GM12878 (cell line): ENCODE measurements around the gene GALNT15. TPM values are rescaled to one million over a fixed set of nuclear protein-coding genes. Genes with fewer than 3 reads are reported as not detected.

Experiments
- ATAC-seq: fragments of 200-7000 bp; cut with Tn5 transposase; 3 replicates; pipeline ENCODE4 v1.9.1; 2020; ENCODE audit warnings: mild to moderate bottlenecking, moderate library complexity
- BruUV-seq: library from RNA; stranded (reverse); fragments of 400-500 nt; replicated peaks from 2 replicates; lab custom pipeline; 2021; lab: Mats Ljungman, UMichigan
- CTCF ChIA-PET: fragments of 300-600 bp; sonication (Branson Sonifier 250); formaldehyde crosslinking; extraction: SDS; loops from one replicate; lab custom pipeline; 2021; ENCODE audit warnings: inconsistent platforms; lab: Yijun Ruan, JAX
- POLR2A ChIA-PET: fragments of 350-600 bp; formaldehyde crosslinking; extraction: SDS; loops from one replicate; lab custom pipeline; 2021; ENCODE audit warnings: inconsistent platforms; lab: Charles Lee
- RAD21 ChIA-PET: fragments of 300-600 bp; sonication (Branson Sonifier 250); formaldehyde crosslinking; loops from one replicate; lab custom pipeline; 2023; ENCODE audit warnings: antibody characterized with exemption; ENCODE audit not compliant: unreplicated experiment; lab: Charles Lee
- SMC1A ChIA-PET: fragments of 300-600 bp; sonication (Branson Sonifier 250); formaldehyde crosslinking; loops from one replicate; lab custom pipeline; 2023; ENCODE audit not compliant: unreplicated experiment, uncharacterized antibody; lab: Charles Lee
- DNase-seq: peaks from one replicate; pipeline ENCODE4 v3.0.0-alpha.2; 2011; ENCODE audit warnings: low read depth, low spot score
- FAIRE-seq: peaks from 3 replicates; lab custom pipeline; 2011; peaks lifted over from hg19 to GRCh38; lab: Jason Lieb, UNC
- H2AFZ ChIP-seq: 2 replicates; pipeline ENCODE4 v1.6.0; 2011; ENCODE audit warnings: low read depth, low read length, control low read depth; ENCODE audit not compliant: control insufficient read depth
- H3K27ac ChIP-seq: 2 replicates; pipeline ENCODE4 v1.5.1; 2011; ENCODE audit warnings: control low read depth; ENCODE audit not compliant: control insufficient read depth, insufficient read depth
- H3K27me3 ChIP-seq, 2 experiments: replicated peaks in 1 of 2; 2 replicates each; pipeline versions ENCODE4 v1.6.0 to v1.6.1; 2011; ENCODE audit warnings: low read length in 1 of 2; ENCODE audit not compliant: control insufficient read depth in 2 of 2, insufficient read depth in 2 of 2
- H3K36me3 ChIP-seq, 2 experiments: 2 replicates each; pipeline ENCODE4 v1.5.1; 2011; ENCODE audit warnings: low read length in 1 of 2; ENCODE audit not compliant: control insufficient read depth in 2 of 2, insufficient read depth in 2 of 2
- H3K4me1 ChIP-seq: 2 replicates; pipeline ENCODE4 v1.6.1; 2011; ENCODE audit warnings: mild to moderate bottlenecking, low read length, moderate library complexity, mixed read lengths; ENCODE audit not compliant: control insufficient read depth, insufficient read depth
- H3K4me2 ChIP-seq: 2 replicates; pipeline ENCODE4 v1.6.0; 2011; ENCODE audit warnings: control low read depth; ENCODE audit not compliant: control insufficient read depth, insufficient read depth
- H3K4me3 ChIP-seq: fragments of 200-600 bp; sonication (generic); 2 replicates; pipeline ENCODE4 v1.5.1; 2016
- H3K79me2 ChIP-seq: 2 replicates; pipeline ENCODE4 v1.6.0; 2011; ENCODE audit warnings: low read length; ENCODE audit not compliant: control insufficient read depth, insufficient read depth
- H3K9ac ChIP-seq: 2 replicates; pipeline ENCODE4 v1.8.0; 2011; ENCODE audit warnings: low read length, control low read depth, mixed read lengths; ENCODE audit not compliant: control insufficient read depth, insufficient read depth
- H3K9me3 ChIP-seq: replicated peaks from 3 replicates; pipeline ENCODE4 v1.5.1; 2011; ENCODE audit warnings: mild to moderate bottlenecking, low read length; ENCODE audit not compliant: control insufficient read depth, insufficient read depth
- H4K20me1 ChIP-seq: 2 replicates; pipeline ENCODE4 v1.6.0; 2011; ENCODE audit not compliant: control insufficient read depth, insufficient read depth
- GATAD2B ChIP-seq: fragments of 450-650 bp; conservative IDR thresholded peaks from 2 replicates; pipeline ENCODE4 v1.6.1; 2017; ENCODE audit warnings: low read depth, mild to moderate bottlenecking, moderate library complexity
- IKZF1 ChIP-seq: fragments of 450-650 bp; conservative IDR thresholded peaks from 2 replicates; pipeline ENCODE4 v1.6.1; 2017; ENCODE audit warnings: antibody characterized with exemption, mild to moderate bottlenecking
- KAT2A ChIP-seq: conservative IDR thresholded peaks from 2 replicates; pipeline ENCODE4 v1.6.1; 2011; ENCODE audit warnings: low read depth, low read length; ENCODE audit not compliant: control insufficient read depth
- SRF ChIP-seq, 2 experiments: IDR thresholded peaks; 2 replicates each; pipeline ENCODE4 v1.6.1; 2011; ENCODE audit warnings: low read depth in 2 of 2, low read length in 2 of 2, mild to moderate bottlenecking in 1 of 2, moderate library complexity in 1 of 2
- TCF12 ChIP-seq: IDR thresholded peaks from 2 replicates; pipeline ENCODE4 v1.6.1; 2011; ENCODE audit warnings: low read depth, mild to moderate bottlenecking, low read length
- YBX1 ChIP-seq: fragments of 450-650 bp; IDR thresholded peaks from 2 replicates; pipeline ENCODE4 v1.6.1; 2016; ENCODE audit warnings: antibody characterized with exemption
- ZNF217 ChIP-seq: fragments of 450-650 bp; IDR thresholded peaks from 2 replicates; pipeline ENCODE4 v1.6.1; 2017; ENCODE audit warnings: antibody characterized with exemption, mild to moderate bottlenecking
- WGBS: methylation state at CpG from one replicate; pipeline ENCODE4 v1.1.6; 2016; ENCODE audit warnings: low lambda C conversion rate; ENCODE audit not compliant: insufficient replicate concordance, insufficient coverage; ENCODE audit errors: missing lambda C conversion rate; 5-methylcytosine and 5-hydroxymethylcytosine counted together
- in situ Hi-C: fragments of 300-500 bp; cut with MboI; formaldehyde crosslinking; loops from 9 replicates; pipeline ENCODE4 v1.14.3; 2018; ENCODE audit warnings: mixed read lengths
- intact Hi-C: fragments of 100-400 bp; cut with micrococcal nuclease; formaldehyde crosslinking; loops from one replicate; pipeline ENCODE4 v1.14.2; 2022; ENCODE audit not compliant: unreplicated experiment
- polyA plus RNA-seq, 11 experiments: library from polyadenylated mRNA; depleted of rRNA in 4 of 11; unstranded in 6 of 11; stranded (reverse) in 5 of 11; fragments of >200 nt; fragmentation: Nextera tagmentation in 4 of 11; fragmentation: Illumina TruSeq in 1 of 11; extraction: Ambion mirVana in 4 of 11; extraction: Trizol in 1 of 11; gene quantifications; 1 replicate in 1 of 11; 2 replicates in 10 of 11; pipeline versions ENCODE4 v1.2.1 to v1.2.3, GENCODE V29; 2011 to 2016; ENCODE audit warnings: inconsistent platforms in 2 of 11, missing spikeins in 2 of 11, low read depth in 1 of 11
- total RNA-seq, 4 experiments: library from RNA; depleted of rRNA in 3 of 4; stranded (reverse); fragments of >200 nt in 3 of 4; fragmentation: Illumina TruSeq in 1 of 4; extraction: Trizol in 1 of 4; gene quantifications; 2 replicates each; pipeline versions ENCODE4 v1.2.1 to v1.2.3, GENCODE V29; 2013 to 2021
- TF ChIP-seq, protein P1 (sequence below): fragments of 450-650 bp; IDR thresholded peaks from 2 replicates; pipeline ENCODE4 v1.6.1; 2014; ENCODE audit warnings: mild to moderate bottlenecking
- TF ChIP-seq, protein P2 (sequence below): fragments of 450-650 bp; IDR thresholded peaks from 2 replicates; pipeline ENCODE4 v1.6.1; 2016; ENCODE audit warnings: mild to moderate bottlenecking
- TF ChIP-seq, protein P3 (sequence below): fragments of 450-650 bp; formaldehyde crosslinking; IDR thresholded peaks from 2 replicates; pipeline ENCODE4 v1.5.0; 2022; ENCODE audit warnings: mild to moderate bottlenecking, missing genetic modification characterization
- TF ChIP-seq, protein P4 (sequence below): IDR thresholded peaks from 2 replicates; pipeline ENCODE4 v1.6.1; 2012; ENCODE audit warnings: mild to moderate bottlenecking, low read depth, low read length

GALNT15 gene
- total and polyA plus RNA-seq, 10 of the 15 experiments (the other 5 are each of a cell fraction or from before 2014, with no cell fraction given) = 0.03 to 0.05 TPM; not detected in 8

DNA sequence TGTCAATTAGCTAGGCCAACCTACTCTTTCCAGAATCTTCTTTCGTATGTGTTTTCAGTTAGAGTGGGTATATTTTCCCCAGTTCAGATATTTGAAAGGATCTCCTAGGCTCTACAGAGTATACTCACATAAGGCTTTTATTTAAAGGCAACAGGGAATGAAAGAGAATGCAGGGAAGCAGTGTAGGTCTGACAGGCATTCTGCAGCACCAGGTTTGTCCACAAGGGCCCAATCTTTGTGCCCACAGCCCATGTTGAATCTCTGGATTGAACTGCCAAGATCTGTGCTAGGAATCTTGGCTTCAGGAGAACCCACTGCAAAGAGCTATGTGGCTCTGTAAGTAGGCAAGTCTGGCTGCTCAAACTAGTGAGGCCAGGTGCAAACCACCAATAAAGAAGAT lies 24.2 kb upstream of the GALNT15 start:
- Histone ChIP-seq H3K27ac (no peak overlapping the region), H3K9ac (no peak overlapping the region), H3K4me3 (no peak overlapping the region), H3K4me1 (peaks cover 13% of the 10 kb centered on the region; the same call in 1 of the 2 replicates), H3K4me2 (no peak overlapping the region), H2AFZ (no peak overlapping the region), H3K9me3 (no peaks in the 10 kb centered on the region; the same call in 1 of the 3 replicates), H4K20me1 (no peaks in the 10 kb centered on the region), H3K79me2 (no peaks in the 10 kb centered on the region), H3K27me3 (no peaks in the 10 kb centered on the region), H3K36me3 (no peaks in the 10 kb centered on the region)
- in situ Hi-C loops = no loop called here
- 7% methylated on average over 1 of the region's 1 CpG for whole genome bisulfite sequencing
- intact Hi-C loops = no loop called here
- TF ChIP-seq KAT2A = no peak
- no peak for TF ChIP-seq ZNF217
- TF ChIP-seq, protein P1, sequence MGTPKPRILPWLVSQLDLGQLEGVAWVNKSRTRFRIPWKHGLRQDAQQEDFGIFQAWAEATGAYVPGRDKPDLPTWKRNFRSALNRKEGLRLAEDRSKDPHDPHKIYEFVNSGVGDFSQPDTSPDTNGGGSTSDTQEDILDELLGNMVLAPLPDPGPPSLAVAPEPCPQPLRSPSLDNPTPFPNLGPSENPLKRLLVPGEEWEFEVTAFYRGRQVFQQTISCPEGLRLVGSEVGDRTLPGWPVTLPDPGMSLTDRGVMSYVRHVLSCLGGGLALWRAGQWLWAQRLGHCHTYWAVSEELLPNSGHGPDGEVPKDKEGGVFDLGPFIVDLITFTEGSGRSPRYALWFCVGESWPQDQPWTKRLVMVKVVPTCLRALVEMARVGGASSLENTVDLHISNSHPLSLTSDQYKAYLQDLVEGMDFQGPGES = no peak
- TF ChIP-seq, protein P2, sequence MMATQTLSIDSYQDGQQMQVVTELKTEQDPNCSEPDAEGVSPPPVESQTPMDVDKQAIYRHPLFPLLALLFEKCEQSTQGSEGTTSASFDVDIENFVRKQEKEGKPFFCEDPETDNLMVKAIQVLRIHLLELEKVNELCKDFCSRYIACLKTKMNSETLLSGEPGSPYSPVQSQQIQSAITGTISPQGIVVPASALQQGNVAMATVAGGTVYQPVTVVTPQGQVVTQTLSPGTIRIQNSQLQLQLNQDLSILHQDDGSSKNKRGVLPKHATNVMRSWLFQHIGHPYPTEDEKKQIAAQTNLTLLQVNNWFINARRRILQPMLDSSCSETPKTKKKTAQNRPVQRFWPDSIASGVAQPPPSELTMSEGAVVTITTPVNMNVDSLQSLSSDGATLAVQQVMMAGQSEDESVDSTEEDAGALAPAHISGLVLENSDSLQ = no peak
- TF ChIP-seq GATAD2B = no peak
- TF ChIP-seq SRF (IDR thresholded peaks at IDR 0.05; ENCODE audit: low read depth in 2 of 2, low read length in 2 of 2) = no peak
- no peak for TF ChIP-seq TCF12
- TF ChIP-seq, protein P3, sequence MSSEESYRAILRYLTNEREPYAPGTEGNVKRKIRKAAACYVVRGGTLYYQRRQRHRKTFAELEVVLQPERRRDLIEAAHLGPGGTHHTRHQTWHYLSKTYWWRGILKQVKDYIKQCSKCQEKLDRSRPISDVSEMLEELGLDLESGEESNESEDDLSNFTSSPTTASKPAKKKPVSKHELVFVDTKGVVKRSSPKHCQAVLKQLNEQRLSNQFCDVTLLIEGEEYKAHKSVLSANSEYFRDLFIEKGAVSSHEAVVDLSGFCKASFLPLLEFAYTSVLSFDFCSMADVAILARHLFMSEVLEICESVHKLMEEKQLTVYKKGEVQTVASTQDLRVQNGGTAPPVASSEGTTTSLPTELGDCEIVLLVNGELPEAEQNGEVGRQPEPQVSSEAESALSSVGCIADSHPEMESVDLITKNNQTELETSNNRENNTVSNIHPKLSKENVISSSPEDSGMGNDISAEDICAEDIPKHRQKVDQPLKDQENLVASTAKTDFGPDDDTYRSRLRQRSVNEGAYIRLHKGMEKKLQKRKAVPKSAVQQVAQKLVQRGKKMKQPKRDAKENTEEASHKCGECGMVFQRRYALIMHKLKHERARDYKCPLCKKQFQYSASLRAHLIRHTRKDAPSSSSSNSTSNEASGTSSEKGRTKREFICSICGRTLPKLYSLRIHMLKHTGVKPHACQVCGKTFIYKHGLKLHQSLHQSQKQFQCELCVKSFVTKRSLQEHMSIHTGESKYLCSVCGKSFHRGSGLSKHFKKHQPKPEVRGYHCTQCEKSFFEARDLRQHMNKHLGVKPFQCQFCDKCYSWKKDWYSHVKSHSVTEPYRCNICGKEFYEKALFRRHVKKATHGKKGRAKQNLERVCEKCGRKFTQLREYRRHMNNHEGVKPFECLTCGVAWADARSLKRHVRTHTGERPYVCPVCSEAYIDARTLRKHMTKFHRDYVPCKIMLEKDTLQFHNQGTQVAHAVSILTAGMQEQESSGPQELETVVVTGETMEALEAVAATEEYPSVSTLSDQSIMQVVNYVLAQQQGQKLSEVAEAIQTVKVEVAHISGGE (CRISPR knock-in tag) = no peak
- TF ChIP-seq, protein P4, sequence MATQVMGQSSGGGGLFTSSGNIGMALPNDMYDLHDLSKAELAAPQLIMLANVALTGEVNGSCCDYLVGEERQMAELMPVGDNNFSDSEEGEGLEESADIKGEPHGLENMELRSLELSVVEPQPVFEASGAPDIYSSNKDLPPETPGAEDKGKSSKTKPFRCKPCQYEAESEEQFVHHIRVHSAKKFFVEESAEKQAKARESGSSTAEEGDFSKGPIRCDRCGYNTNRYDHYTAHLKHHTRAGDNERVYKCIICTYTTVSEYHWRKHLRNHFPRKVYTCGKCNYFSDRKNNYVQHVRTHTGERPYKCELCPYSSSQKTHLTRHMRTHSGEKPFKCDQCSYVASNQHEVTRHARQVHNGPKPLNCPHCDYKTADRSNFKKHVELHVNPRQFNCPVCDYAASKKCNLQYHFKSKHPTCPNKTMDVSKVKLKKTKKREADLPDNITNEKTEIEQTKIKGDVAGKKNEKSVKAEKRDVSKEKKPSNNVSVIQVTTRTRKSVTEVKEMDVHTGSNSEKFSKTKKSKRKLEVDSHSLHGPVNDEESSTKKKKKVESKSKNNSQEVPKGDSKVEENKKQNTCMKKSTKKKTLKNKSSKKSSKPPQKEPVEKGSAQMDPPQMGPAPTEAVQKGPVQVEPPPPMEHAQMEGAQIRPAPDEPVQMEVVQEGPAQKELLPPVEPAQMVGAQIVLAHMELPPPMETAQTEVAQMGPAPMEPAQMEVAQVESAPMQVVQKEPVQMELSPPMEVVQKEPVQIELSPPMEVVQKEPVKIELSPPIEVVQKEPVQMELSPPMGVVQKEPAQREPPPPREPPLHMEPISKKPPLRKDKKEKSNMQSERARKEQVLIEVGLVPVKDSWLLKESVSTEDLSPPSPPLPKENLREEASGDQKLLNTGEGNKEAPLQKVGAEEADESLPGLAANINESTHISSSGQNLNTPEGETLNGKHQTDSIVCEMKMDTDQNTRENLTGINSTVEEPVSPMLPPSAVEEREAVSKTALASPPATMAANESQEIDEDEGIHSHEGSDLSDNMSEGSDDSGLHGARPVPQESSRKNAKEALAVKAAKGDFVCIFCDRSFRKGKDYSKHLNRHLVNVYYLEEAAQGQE = no peak
- TF ChIP-seq IKZF1 = no peak
- no peak for TF ChIP-seq YBX1
- DNase-seq (no peak), ATAC-seq (no peak), FAIRE-seq (no peak)
- POLR2A ChIA-PET = no interaction called here
- RAD21 ChIA-PET = interaction anchor here (1.4 kb wide), 1 partner anchor 8 kb away, joined by 3 read pairs; no protein-coding TSS in a partner anchor
- CTCF ChIA-PET = interaction anchor here (1.5 kb wide), 1 partner anchor 102 kb away, joined by 3 read pairs; no protein-coding TSS in a partner anchor
- no TSS peak for BruUV-seq
- SMC1A ChIA-PET = interaction anchor here (1.0 kb wide), 1 partner anchor 15 kb away, joined by 3 read pairs; no protein-coding TSS in a partner anchor
